AG04450 (cell line): ENCODE results near the gene KATNBL1. TPM values are rescaled to one million over a fixed set of nuclear protein-coding genes. Genes with fewer than 3 reads are reported as not detected.

ENCODE experiments used
- CTCF ChIA-PET: fragments of 300-600, 350-600 bp; formaldehyde crosslinking; extraction: SDS; loops from one replicate; lab custom pipeline; 2022; ENCODE audit warnings: antibody characterized with exemption, inconsistent platforms; lab: Charles Lee
- POLR2A ChIA-PET: fragments of 350-600 bp; formaldehyde crosslinking; extraction: SDS; loops from one replicate; lab custom pipeline; 2021; ENCODE audit warnings: antibody characterized with exemption, inconsistent platforms; lab: Yijun Ruan, JAX
- DNase-seq: peaks from one replicate; pipeline ENCODE4 v3.0.0-alpha.2; 2011; ENCODE audit warnings: low read depth, low spot score
- H3K27ac ChIP-seq: one replicate; pipeline ENCODE4 v1.5.1; 2012; ENCODE audit warnings: low read depth, low read length, control low read depth
- H3K27me3 ChIP-seq: one replicate; pipeline ENCODE4 v1.6.0; 2012; ENCODE audit warnings: low read length; ENCODE audit not compliant: control insufficient read depth, insufficient read depth
- H3K4me3 ChIP-seq: 2 replicates; pipeline ENCODE4 v1.5.1; 2011; ENCODE audit warnings: mild to moderate bottlenecking, low read depth, low read length, control low read depth
- H3K9me3 ChIP-seq: 2 replicates; pipeline ENCODE4 v1.5.1; 2012; ENCODE audit warnings: low read length; ENCODE audit not compliant: control insufficient read depth, insufficient read depth
- polyA plus RNA-seq: library from polyadenylated mRNA; depleted of rRNA; stranded (reverse); fragments of >200 nt; gene quantifications from 2 replicates; pipeline ENCODE4 v1.2.3, GENCODE V29; 2011
- TF ChIP-seq, protein P1 (sequence below): IDR thresholded peaks from 2 replicates; pipeline ENCODE4 v1.5.1; 2011; ENCODE audit warnings: low read depth, low read length, control low read depth, inconsistent platforms

KATNBL1 gene
- polyA plus RNA-seq, 1 experiment: 46.6 TPM

DNA sequence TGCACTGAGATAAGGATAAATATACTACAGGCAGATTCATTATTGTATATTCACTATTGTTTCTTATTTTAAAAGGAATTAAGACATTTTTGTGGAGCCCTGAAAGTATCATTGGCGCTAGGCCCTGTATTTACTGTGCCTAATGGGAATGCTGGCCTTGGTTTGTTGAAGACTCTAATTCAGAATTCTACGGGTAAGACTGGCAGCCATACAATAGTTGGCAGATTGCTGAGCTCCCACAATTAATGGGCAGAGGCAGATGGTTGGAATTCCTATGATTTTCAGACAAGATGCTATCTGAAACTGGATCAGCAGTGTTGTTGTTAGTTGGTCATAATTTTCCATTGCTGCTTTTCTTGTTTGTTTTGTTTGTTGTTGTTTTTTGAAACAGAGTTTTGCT, 93.3 kb downstream of the KATNBL1 start:
- Histone ChIP-seq H3K27me3 (no peaks in the 10 kb centered on the region), H3K27ac (no peak overlapping the region), H3K4me3 (no peak overlapping the region), H3K9me3 (no peaks in the 10 kb centered on the region)
- TF ChIP-seq, protein P1, sequence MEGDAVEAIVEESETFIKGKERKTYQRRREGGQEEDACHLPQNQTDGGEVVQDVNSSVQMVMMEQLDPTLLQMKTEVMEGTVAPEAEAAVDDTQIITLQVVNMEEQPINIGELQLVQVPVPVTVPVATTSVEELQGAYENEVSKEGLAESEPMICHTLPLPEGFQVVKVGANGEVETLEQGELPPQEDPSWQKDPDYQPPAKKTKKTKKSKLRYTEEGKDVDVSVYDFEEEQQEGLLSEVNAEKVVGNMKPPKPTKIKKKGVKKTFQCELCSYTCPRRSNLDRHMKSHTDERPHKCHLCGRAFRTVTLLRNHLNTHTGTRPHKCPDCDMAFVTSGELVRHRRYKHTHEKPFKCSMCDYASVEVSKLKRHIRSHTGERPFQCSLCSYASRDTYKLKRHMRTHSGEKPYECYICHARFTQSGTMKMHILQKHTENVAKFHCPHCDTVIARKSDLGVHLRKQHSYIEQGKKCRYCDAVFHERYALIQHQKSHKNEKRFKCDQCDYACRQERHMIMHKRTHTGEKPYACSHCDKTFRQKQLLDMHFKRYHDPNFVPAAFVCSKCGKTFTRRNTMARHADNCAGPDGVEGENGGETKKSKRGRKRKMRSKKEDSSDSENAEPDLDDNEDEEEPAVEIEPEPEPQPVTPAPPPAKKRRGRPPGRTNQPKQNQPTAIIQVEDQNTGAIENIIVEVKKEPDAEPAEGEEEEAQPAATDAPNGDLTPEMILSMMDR: no peak
- no peak for DNase-seq
- CTCF ChIA-PET: interaction anchor here (1.1 kb wide), 1 partner anchor 93 kb away, joined by 5 read pairs; the partner anchor contains the start of gene KATNBL1
- POLR2A ChIA-PET: no interaction called here

GRCh38 chr15:34114739-34115138, 95.2 kb downstream of the KATNBL1 start:
- ChIA-PET POLR2A (no interaction called here), CTCF (no interaction called here)
- TF ChIP-seq, protein P1: no peak
- Histone ChIP-seq H3K4me3 (no peak overlapping the region), H3K27me3 (no peaks in the 10 kb centered on the region), H3K9me3 (no peaks in the 10 kb centered on the region), H3K27ac (no peak overlapping the region)
- no peak for DNase-seq

DNA sequence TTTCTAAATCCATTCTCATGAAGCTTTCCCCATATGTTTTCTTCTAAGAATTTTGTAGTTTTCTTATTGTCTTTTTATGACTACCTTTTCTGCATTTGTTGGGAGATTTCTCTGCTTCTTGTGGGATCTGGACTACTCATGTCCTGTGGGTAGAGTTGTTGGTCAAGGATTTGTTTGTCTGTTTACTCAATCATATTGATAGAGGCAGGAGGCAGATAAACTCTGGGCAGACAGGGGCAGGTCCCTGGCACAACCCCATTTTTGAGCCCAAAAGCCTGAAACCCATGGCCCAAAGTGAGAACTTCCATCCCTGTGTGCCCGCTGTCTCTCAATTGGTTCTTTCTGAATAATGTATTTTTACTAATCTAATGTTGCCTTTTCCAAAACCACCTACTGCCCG, 95.7 kb downstream of the KATNBL1 start:
- ChIA-PET CTCF (no interaction called here), POLR2A (interaction anchor here (1.1 kb wide), 1 partner anchor 96 kb away, joined by 4 read pairs; the partner anchor contains the start of gene KATNBL1)
- H3K9me3 ChIP-seq: no peaks in the 10 kb centered on the region
- H3K27me3 ChIP-seq: no peaks in the 10 kb centered on the region
- H3K4me3 ChIP-seq: no peak overlapping the region
- TF ChIP-seq, protein P1: no peak
- H3K27ac ChIP-seq: no peak overlapping the region
- no peak for DNase-seq

DNA sequence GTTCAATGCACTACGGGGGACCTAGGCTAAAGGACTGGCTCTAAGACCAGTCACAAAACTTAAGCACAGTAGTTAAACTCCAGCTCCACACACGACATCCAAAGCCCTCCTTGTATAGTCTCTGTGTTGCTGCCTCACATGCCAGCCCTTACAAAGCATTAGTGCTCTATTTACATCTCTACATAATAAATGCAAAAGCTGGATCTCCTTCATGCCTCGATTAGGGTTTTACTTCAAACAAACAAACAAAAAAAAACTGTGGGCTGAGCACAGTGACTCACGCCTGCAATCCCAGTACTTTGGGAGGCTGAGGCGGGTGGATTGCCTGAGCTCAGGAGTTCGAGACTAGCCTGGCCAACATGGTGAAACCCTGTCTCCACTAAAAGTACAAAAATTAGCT, 98.4 kb downstream of the KATNBL1 start:
- ChIA-PET CTCF (interaction anchor here (0.8 to 7.7 kb wide), 5 partner anchors 14 to 476 kb away, joined by 3 to 109 read pairs (median 16); partner anchors contain the start of gene KATNBL1), POLR2A (interaction anchor here (0.6 to 2.7 kb wide), 2 partner anchors 98 to 110 kb away, joined by 11 to 16 read pairs; partner anchors contain the start of gene KATNBL1)
- TF ChIP-seq, protein P1: no peak
- no peaks in the 10 kb centered on the region for H3K27me3 ChIP-seq
- no peak overlapping the region for H3K4me3 ChIP-seq
- H3K27ac ChIP-seq: no peak overlapping the region
- DNase-seq: no peak
- no peaks in the 10 kb centered on the region for H3K9me3 ChIP-seq

DNA sequence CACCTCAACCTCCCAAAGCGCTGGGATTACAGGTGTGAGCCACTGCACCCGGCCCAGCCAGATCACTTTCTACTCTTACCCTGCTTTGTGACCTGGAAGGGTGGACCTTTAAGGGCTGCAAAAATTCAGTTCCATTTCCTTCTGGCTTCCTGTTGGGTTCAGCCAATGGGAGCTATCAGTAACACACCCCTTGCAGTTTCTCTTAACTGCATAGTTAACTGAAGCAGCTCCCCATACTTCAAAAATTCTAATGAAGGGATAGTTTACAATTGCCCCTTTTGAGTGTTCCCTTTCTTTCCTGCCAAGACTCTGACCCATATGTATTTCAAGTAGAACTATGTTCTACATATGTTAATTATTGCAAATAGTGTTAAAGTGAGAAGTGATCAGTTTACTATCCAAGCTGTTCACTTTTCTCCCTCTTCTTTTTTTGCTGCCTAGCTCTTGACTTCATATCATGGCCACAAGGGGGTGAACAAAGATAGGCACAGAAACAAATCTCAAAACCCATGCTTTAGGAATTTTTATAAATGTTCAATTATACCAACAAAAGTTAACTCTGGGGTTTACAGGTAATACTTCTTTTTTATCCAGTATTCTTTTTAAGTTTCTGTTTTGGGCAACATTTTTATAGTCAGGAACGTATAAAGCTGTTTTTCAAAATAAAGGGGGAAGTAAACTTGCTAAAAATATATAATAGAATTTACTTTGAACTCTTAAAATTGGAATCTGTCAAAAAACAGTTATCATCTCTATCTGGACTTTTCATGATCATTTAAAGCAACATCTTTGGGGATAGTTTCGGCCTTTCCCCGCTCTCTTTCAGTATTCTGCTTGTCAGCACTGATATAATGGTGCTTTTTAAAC, 99.9 kb downstream of the KATNBL1 start:
- no peak overlapping the region for H3K4me3 ChIP-seq
- H3K9me3 ChIP-seq: no peaks in the 10 kb centered on the region
- no peaks in the 10 kb centered on the region for H3K27me3 ChIP-seq
- H3K27ac ChIP-seq: no peak overlapping the region
- TF ChIP-seq, protein P1: peak; percentile 85
- DNase-seq: peak; percentile 16
- POLR2A ChIA-PET: interaction anchor here (0.6 to 2.7 kb wide), 2 partner anchors 8 to 99 kb away, joined by 3 to 16 read pairs; partner anchors contain the start of genes EMC7, KATNBL1 and PGBD4
- CTCF ChIA-PET: interaction anchor here (0.6 to 7.7 kb wide), 37 partner anchors 10 to 485 kb away, joined by 3 to 109 read pairs (median 4); partner anchors contain the start of genes EMC4, KATNBL1, LPCAT4 and SLC12A6
